Stimulated activated CD8-positive, alpha-beta memory T cell treated with anti-CD3 and anti-CD28 coated beads, Interleukin-15, amount 100 ng/mL, for 24 hours (primary cell): ENCODE results near the gene NCAM1.
"Not testable (repeated sequence)": the region's sequence is repeated elsewhere in the genome, so short reads cannot be mapped to it uniquely, and the experiment has no call there.

Experiments
- DNase-seq: peaks from one replicate; pipeline ENCODE4 v3.0.0-alpha.2; 2020; ENCODE audit warnings: low read depth

Gene NCAM1

DNA sequence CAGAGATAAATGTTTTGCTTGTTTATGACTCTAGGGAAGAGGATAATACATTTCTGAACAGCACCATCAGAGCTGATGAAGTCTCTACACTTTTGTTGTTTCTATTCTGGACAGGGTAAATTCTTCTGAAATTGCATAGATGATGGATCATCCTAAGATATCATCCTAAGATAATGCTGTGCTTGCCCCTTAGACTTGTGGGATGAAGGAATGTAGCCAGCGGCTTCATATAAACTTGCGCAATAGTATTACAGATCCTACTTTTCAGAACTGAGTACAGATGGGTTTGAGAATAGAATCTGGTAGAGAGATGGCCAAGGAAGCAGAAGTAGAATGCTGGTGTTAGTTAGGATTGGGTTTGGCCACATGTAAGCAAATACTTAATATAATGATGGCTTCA lies 61.0 kb downstream of the NCAM1 start:
- no peak for DNase-seq

GRCh38 chr11:113023228-113023627 lies 62.0 kb downstream of the NCAM1 start:
- no peak for DNase-seq

DNA sequence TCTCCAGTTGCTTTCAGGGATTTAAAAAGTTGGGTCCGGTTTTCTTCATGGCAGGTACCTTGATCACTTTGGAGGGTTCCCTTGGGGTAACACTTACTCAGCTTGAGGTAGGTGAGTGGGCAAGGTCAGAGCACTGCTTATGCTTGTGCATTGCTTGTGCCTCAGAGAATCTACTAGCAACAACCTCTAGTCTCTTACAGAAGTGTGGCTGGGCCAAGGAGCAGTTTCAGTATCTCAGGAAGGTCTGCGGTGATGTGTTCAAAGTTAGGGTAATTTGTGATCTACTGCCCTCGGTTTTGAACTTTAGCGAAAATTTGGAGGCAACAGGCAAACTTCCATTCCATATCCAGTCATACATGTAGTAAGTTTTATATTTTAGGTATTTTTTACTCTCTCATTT lies 62.8 kb downstream of the NCAM1 start:
- no peak for DNase-seq

GRCh38 chr11:113026778-113027177 lies 65.6 kb downstream of the NCAM1 start:
- no peak for DNase-seq

- DNase-seq = no peak
Observed at GRCh38 chr11:113034576-113034975, 73.4 kb downstream of the NCAM1 start.

GRCh38 chr11:113035708-113036107 lies 74.5 kb downstream of the NCAM1 start:
- DNase-seq = no peak

GRCh38 chr11:113043698-113044097 lies 82.5 kb downstream of the NCAM1 start:
- no peak for DNase-seq

DNA sequence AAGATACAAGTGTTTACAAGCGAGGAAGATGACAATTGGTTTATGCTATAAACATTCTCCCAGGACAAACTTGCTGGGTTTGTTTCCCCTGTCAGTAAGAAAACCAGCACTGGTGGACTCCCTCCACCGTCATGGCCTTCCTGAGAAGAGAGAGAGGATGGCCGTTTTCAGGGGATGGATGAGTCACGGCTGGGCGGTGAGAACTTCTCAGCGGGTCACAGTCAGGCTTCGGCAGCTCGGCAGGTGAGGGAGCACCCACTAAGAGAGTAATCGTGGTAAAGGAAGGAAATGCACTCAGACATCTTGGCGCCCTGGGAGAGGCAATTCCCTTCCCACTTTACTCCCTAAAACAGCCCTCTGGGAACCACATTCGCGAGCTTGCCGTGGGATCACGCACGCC lies 83.9 kb downstream of the NCAM1 start:
- no peak for DNase-seq

GRCh38 chr11:113046866-113047265 lies 85.6 kb downstream of the NCAM1 start:
- no peak for DNase-seq

GRCh38 chr11:113048820-113049768 lies 87.9 kb downstream of the NCAM1 start:
- DNase-seq = no peak

- not testable (repeated sequence) for DNase-seq
Observed at GRCh38 chr11:113053042-113053441, 91.8 kb downstream of the NCAM1 start.

DNA sequence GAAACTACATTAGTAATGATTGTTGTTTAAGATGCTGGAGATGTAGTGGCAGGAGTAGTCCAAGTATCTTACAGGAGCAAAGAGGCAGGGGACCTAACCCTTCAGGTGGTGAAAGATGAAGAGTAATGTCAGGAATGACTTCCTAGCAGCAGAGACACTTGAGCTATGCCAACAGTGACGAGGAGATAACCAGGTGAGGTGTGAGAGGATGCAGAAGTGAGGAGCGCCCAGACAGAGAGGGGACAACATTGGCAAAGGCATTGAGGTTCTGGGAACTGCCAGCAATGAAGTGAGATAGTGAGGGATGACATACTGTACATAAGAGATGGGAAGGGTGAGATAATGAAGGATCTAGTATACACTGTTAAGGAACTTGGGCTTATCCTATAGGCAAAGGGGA lies 95.8 kb downstream of the NCAM1 start:
- DNase-seq = no peak

DNA sequence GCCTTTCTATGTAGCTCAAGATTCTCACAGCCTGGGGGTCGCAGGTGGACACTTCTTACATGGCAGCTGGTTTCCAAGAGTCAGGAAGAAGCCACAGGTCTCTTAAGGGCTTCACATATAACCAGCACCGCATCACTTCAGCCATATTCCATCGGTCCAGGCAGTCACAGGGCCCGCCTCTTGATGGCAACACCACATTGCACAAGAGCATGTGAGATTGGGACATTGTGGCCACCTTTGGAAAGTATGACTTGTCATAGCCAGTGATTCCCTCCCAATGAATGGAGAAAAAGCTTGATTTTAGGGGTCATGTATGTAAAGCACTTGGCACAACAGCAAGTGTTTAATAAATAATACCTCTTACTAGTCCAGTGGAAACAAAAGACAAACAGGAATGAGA lies 98.3 kb downstream of the NCAM1 start:
- DNase-seq = no peak

DNA sequence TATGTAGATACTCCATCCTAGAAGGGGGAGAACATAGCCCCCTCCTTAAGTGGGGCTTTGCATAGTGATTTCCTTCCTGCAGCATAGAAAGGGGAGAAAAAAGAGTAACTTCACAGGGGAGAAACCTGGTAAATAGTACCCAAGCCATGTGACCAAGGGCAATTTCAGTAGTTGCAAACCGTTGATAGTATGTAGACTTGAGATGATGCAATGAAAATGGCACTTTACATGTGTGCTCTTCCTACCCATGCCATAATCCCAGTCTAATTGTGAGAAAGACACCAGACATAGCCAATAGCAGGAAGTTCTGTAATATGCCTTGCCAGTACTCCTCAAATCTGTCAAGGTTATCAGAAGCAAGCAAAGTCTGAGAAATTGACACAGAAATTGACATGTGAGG lies 104.1 kb downstream of the NCAM1 start:
- DNase-seq = no peak

DNA sequence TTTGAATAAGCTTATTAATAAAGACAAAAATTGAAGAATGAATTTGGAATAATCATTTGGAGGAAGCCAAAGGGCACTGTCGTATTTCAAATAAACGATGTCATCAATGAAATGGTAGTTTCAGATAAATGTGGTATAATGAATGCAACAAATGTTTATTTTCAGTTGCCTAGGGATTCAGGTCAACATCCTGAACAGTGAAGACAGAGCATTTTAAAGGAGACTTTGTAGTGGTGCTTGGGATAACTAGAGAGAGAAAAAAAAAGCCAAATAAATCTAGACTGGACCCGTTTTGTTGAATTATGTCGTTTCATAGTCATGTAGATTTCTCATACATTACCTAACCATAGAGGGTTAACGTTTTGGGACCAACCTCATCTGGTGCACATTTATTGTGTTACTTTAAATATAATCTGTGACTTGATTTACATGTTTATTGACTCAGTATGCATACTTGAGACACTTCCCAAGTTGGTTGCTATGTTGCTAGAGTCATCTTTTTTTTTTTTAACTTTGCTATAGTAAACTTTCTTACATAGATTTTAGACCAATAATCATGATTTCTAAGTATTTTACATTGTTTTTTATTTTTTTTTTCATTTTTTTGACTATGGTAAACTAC lies 111.1 kb downstream of the NCAM1 start:
- DNase-seq = no peak

GRCh38 chr11:113073290-113073953 lies 112.2 kb downstream of the NCAM1 start:
- no peak for DNase-seq

DNA sequence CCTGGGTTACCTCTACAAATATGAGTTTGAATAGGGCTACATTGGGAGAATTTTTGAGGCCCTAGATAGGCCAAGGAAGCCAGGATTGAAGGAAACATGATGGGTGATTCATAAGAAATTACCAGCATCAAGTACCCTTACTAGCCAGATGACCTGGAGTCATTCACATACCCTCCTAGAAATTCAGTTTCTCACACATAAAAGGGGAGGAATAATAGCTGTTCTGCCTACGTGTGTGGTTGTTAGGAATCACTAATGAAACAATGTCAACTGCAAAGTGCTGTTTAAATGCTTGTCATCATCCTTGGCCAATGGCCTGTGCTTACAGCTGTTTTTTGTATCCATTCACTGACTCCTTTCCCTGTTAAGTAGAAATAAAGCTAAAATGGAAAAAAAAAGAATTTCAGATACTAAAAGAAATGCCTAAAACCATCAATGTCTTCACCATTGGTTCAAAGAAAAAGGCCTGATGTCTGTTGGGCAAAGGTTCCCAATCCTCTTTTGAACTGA lies 114.4 kb downstream of the NCAM1 start:
- no peak for DNase-seq

DNA sequence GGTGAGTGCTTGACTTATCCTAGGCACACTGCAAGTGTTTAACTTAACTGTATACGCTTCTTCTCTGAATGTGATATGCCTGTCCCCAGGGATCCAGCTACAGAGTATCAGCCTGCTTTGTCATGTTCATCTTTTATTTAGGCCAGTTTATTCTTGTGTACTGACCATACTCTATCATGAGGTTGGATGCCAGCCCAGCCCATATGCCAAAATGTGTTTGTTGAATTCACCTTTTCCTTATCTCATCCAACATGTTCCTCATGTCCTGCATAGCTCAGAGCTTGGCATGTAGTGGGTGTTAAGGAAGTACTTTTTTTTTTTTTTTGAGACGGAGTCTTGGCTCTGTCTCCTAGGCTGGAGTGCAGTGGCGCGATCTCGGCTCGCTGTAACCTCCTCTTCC lies 116.2 kb downstream of the NCAM1 start:
- no peak for DNase-seq

DNA sequence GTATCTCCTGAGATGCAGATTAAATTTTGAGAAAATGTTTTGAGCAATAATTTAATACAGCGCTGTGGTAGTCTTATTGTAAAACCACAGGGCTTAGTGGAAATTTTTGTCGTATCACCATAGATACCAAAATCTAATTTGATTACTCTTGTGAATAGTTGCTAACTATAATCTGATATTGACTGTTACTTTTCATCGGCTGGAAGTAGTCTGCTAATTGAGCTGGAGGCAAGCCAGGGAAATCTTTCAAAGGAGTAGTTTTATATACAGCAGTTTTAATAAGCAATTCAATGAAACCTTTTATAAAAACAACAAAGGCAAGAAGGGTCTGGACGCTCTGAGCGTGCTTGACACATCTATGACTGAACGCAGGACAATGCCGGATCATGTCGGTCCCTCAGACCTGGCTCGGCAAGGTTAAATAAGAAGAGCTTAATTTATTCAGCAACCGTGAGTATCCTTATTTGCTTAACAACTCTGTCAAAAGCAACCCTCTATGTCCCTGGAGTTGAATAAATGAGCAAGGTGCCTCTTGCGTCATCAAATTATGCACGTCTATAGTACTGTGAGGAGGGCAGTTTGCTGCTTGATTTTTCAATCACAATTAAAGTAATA lies 121.2 kb downstream of the NCAM1 start:
- DNase-seq = no peak

DNA sequence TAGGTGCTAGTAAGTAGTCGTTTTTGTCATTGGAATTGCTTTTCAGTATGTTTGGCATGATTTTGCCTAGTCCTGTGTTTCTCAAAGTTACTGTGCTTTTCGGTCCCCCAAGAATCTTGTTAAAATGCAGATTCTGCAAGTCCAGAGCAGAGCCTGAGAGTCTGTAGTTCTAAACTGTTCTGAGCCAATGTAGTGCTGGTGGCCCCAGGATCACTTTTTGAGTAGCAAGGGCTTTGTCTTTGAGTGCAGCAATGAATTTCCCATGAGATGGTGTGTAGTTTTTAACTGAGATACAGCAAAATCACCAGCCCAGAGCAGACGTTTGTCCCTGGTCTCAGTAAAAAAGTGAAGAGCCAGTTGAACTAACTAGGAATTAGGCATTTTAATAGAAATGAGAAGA lies 122.4 kb downstream of the NCAM1 start:
- no peak for DNase-seq

DNA sequence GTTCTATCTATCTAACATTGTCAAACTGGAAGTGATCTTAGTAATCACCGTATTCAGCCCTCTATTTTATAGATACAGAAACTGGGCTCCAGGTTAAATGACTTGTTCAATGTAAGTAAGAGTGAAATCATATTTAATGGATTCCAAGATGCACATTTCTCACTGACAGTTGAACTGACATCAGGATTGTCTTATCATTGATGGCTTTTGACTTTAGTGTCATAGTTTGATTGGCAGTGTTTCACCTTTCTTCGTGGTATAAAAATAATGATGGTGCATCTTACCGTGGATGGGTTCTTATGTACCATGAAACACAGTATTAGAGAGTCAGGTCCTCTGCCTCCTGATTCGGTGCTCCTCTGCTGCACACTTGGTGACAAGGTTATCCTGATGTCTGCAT lies 123.1 kb downstream of the NCAM1 start:
- DNase-seq = no peak

DNA sequence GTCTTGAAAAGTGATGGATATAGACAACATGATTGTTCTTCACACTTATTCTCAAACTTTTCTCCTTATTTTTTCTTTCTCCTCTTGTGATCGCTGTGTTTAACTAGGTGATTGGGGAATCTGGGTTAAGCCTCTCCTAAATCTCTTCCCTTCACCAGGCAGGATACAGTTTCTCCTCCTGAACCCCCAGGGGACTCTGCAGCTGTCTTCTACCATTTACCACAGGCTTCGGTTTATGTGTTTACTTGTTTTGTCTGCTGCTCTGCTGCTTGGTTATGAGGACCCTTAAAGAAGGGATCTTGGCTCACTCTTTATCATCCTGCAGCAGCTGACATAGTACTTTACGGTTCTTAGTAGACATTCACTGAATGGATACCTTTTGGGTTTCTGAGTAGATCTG lies 124.2 kb downstream of the NCAM1 start:
- no peak for DNase-seq
